K562 (cell line): ENCODE data around the gene NPEPL1. TPM values are rescaled to one million over a fixed set of nuclear protein-coding genes. Genes with fewer than 3 reads are reported as not detected.
A peak's percentile ranks its signal among the peaks of the same experiment; 100 is the strongest.

Experiments used
- ATAC-seq: fragments of 200-7000 bp; cut with Tn5 transposase; 3 replicates; pipeline ENCODE4 v1.9.1; 2020; ENCODE audit warnings: moderate library complexity
- BruUV-seq: library from RNA; stranded (reverse); fragments of 400-500 nt; replicated peaks from 2 replicates; lab custom pipeline; 2021; lab: Mats Ljungman, UMichigan
- CTCF ChIA-PET: fragments of 300-600 bp; formaldehyde crosslinking; extraction: SDS; loops from one replicate; lab custom pipeline; 2021; ENCODE audit warnings: low intra/inter-chr PET ratio; lab: Yijun Ruan, JAX
- POLR2A ChIA-PET: fragments of 300-600, 350-650 bp; sonication (Branson Sonifier 250); formaldehyde crosslinking; extraction: SDS; loops from one replicate; lab custom pipeline; 2021; ENCODE audit warnings: antibody characterized with exemption, inconsistent platforms; lab: Yijun Ruan, JAX
- DNase-seq, 4 experiments: peaks; one replicate each; pipeline versions ENCODE4 v3.0.0 to v3.0.0-alpha.2; 2011 to 2018; ENCODE audit warnings: low spot score in 3 of 4, mixed read lengths in 3 of 4; ENCODE audit errors: extremely low read depth in 1 of 4
- FAIRE-seq: peaks from 2 replicates; lab custom pipeline; 2011; peaks lifted over from hg19 to GRCh38; lab: Jason Lieb, UNC
- H2AFZ ChIP-seq: 2 replicates; pipeline ENCODE4 v1.6.0; 2011; ENCODE audit warnings: low read depth, low read length, control low read depth, inconsistent platforms
- H3K27ac ChIP-seq: fragments of 200-600 bp; 3 replicates; pipeline ENCODE4 v1.8.0; 2011; ENCODE audit warnings: low read depth, mild to moderate bottlenecking, control low read depth, inconsistent platforms, low read length, moderate library complexity, mixed read lengths; ENCODE audit errors: extremely low read depth
- H3K27me3 ChIP-seq, 2 experiments: fragments of 300-600 bp in 1 of 2; 2 replicates in 1 of 2; 3 replicates in 1 of 2; pipeline versions ENCODE4 v1.6.0 to v1.8.0; 2011; ENCODE audit warnings: inconsistent platforms in 2 of 2, low read length in 2 of 2, mild to moderate bottlenecking in 1 of 2, mixed read lengths in 1 of 2, moderate library complexity in 1 of 2; ENCODE audit not compliant: control insufficient read depth in 2 of 2, insufficient read depth in 2 of 2
- H3K36me3 ChIP-seq: fragments of 300-600 bp; 3 replicates; pipeline ENCODE4 v1.8.0; 2011; ENCODE audit warnings: mild to moderate bottlenecking, low read length, inconsistent platforms; ENCODE audit not compliant: control insufficient read depth, insufficient read depth
- H3K4me1 ChIP-seq, 2 experiments: fragments of 200-600 bp in 1 of 2; replicated peaks in 1 of 2; 2 replicates in 1 of 2; 3 replicates in 1 of 2; pipeline versions ENCODE4 v1.5.1 to v1.8.0; 2011; ENCODE audit warnings: inconsistent platforms in 2 of 2, low read length in 2 of 2, mild to moderate bottlenecking in 1 of 2, mixed read lengths in 1 of 2, moderate library complexity in 1 of 2; ENCODE audit not compliant: control insufficient read depth in 2 of 2, insufficient read depth in 2 of 2
- H3K4me2 ChIP-seq: 2 replicates; pipeline ENCODE4 v1.6.1; 2011; ENCODE audit warnings: low read length, control low read depth, inconsistent platforms, mixed read lengths; ENCODE audit not compliant: insufficient read depth
- H3K4me3 ChIP-seq: fragments of 200-600 bp; sonication (generic), shearing (Covaris generic); 2 replicates; pipeline ENCODE4 v1.5.1; 2016; ENCODE audit warnings: control low read depth, inconsistent platforms
- H3K79me2 ChIP-seq: fragments of 200-600 bp; 3 replicates; pipeline ENCODE4 v1.8.0; 2011; ENCODE audit warnings: low read length, inconsistent platforms; ENCODE audit not compliant: control insufficient read depth, insufficient read depth
- H3K9ac ChIP-seq, 2 experiments: 2 replicates each; pipeline versions ENCODE4 v1.6.0 to v1.6.1; 2011; ENCODE audit warnings: low read depth in 2 of 2, low read length in 2 of 2, control low read depth in 1 of 2, inconsistent platforms in 1 of 2, mild to moderate bottlenecking in 1 of 2, mixed read lengths in 1 of 2; ENCODE audit not compliant: insufficient read depth in 1 of 2
- H3K9me1 ChIP-seq: one replicate; pipeline ENCODE4 v1.6.0; 2011; ENCODE audit warnings: inconsistent platforms, mild to moderate bottlenecking, low read length, moderate library complexity; ENCODE audit not compliant: control insufficient read depth, insufficient read depth
- H3K9me3 ChIP-seq: replicated peaks from 2 replicates; pipeline ENCODE4 v1.5.1; 2011; ENCODE audit warnings: low read depth, low read length, inconsistent platforms; ENCODE audit not compliant: control insufficient read depth, insufficient read depth
- H4K20me1 ChIP-seq: replicated peaks from 2 replicates; pipeline ENCODE4 v1.6.1; 2011; ENCODE audit warnings: low read length, inconsistent platforms, mixed read lengths; ENCODE audit not compliant: control insufficient read depth, insufficient read depth
- ETS1 ChIP-seq: conservative IDR thresholded peaks from 2 replicates; pipeline ENCODE4 v1.6.1; 2011; ENCODE audit warnings: low read depth, mild to moderate bottlenecking, low read length; ENCODE audit not compliant: control insufficient read depth
- ILF3 ChIP-seq: fragments of 450-650 bp; IDR thresholded peaks from 2 replicates; pipeline ENCODE4 v1.6.1; 2018; ENCODE audit warnings: antibody characterized with exemption, mild to moderate bottlenecking, moderate library complexity, borderline replicate concordance
- NR2C1 ChIP-seq, 2 experiments: fragments of 450-650 bp; IDR thresholded peaks; 2 replicates each; pipeline ENCODE4 v1.6.1; 2017; ENCODE audit warnings: mild to moderate bottlenecking in 2 of 2, antibody characterized with exemption in 1 of 2, inconsistent platforms in 1 of 2, missing compliant biosample characterization in 1 of 2, missing genetic modification characterization in 1 of 2
- POLR2A ChIP-seq: fragments of 450-650 bp; conservative IDR thresholded peaks from 2 replicates; pipeline ENCODE4 v1.6.1; 2016
- POLR2B ChIP-seq: fragments of 450-650 bp; IDR thresholded peaks from 2 replicates; pipeline ENCODE4 v1.6.1; 2018; ENCODE audit warnings: low read depth; ENCODE audit not compliant: partially characterized antibody
- SMAD1 ChIP-seq: fragments of 150-350 bp; IDR thresholded peaks from 2 replicates; pipeline ENCODE4 v1.6.1; 2014; ENCODE audit warnings: low read length, low read depth; ENCODE audit not compliant: partially characterized antibody
- VEZF1 ChIP-seq: fragments of 200-800 bp; sonication (Bioruptor generic); IDR thresholded peaks from 2 replicates; pipeline ENCODE4 v1.6.1; 2017; ENCODE audit warnings: missing genetic modification characterization, missing compliant biosample characterization
- ZNF318 ChIP-seq, 2 experiments: fragments of 450-650 bp; IDR thresholded peaks; 2 replicates each; pipeline ENCODE4 v1.6.1; 2016; ENCODE audit warnings: mild to moderate bottlenecking in 2 of 2, borderline replicate concordance in 1 of 2, low read depth in 1 of 2, moderate library complexity in 1 of 2
- WGBS: fragments of 100-300 bp; shearing (Covaris generic); methylation state at CpG from one replicate; pipeline ENCODE4 v1.1.6; 2016; ENCODE audit warnings: low coverage, mixed read lengths; ENCODE audit not compliant: insufficient coverage; ENCODE audit errors: missing lambda C conversion rate; 5-methylcytosine and 5-hydroxymethylcytosine counted together
- in situ Hi-C: fragments of 300-500 bp; cut with MboI; formaldehyde crosslinking; loops from 4 replicates; pipeline ENCODE4 v1.15.0; 2018; ENCODE audit warnings: inconsistent platforms, mixed read lengths
- intact Hi-C: fragments of 100-400 bp; cut with micrococcal nuclease; formaldehyde crosslinking; loops from 2 replicates; pipeline ENCODE4 v1.14.2; 2022
- polyA plus RNA-seq, 8 experiments: library from polyadenylated mRNA; depleted of rRNA in 4 of 8; stranded (reverse) in 5 of 8; unstranded in 3 of 8; fragments of >200 nt; fragmentation: Nextera tagmentation in 2 of 8; fragmentation: Illumina TruSeq in 1 of 8; extraction: Ambion mirVana in 2 of 8; extraction: Trizol in 1 of 8; gene quantifications; 2 replicates each; pipeline versions ENCODE4 v1.2.1 to v1.2.3, GENCODE V29; 2011 to 2014; ENCODE audit warnings: inconsistent platforms in 1 of 8, missing spikeins in 1 of 8
- total RNA-seq, 7 experiments: library from RNA; depleted of rRNA in 6 of 7; stranded (reverse); fragments of >200 nt in 6 of 7; fragmentation: Illumina TruSeq in 2 of 7; extraction: Trizol in 2 of 7; gene quantifications; 2 replicates each; pipeline versions ENCODE4 v1.2.1 to v1.2.3, GENCODE V29; 2011 to 2021; ENCODE audit warnings: low replicate concordance in 1 of 7

NPEPL1 gene
- total and polyA plus RNA-seq, 9 of the 15 experiments (the other 6 are each of a cell fraction or from before 2014, with no cell fraction given) = 0.04 to 5.6 (median 0.94) TPM

GRCh38 chr20:58651946-58652605 is 40.5 kb upstream of the NPEPL1 start:
- Histone ChIP-seq H2AFZ (peak overlapping the region; percentile 80), H3K4me3 (peak overlapping the region; percentile 81), H3K36me3 (peaks cover 15% of the 10 kb centered on the region; the same call in 2 of the 3 replicates), H3K9ac (peak overlapping the region; percentile 82 to 97), H3K9me3 (no peaks in the 10 kb centered on the region), H3K9me1 (no peaks in the 10 kb centered on the region), H3K4me2 (peak overlapping the region; percentile 86), H3K27me3 (no peaks in the 10 kb centered on the region), H3K27ac (peak overlapping the region; percentile 91), H3K4me1 (peaks cover 11 to 20% of the 10 kb centered on the region in 2 experiments; a peak in 4 of 5 replicates), H4K20me1 (no peaks in the 10 kb centered on the region), H3K79me2 (peaks cover 60% of the 10 kb centered on the region)
- CTCF ChIA-PET = interaction anchor here (0.6 kb wide), 1 partner anchor 359 kb away, joined by 3 read pairs; no protein-coding TSS in a partner anchor
- peak; percentile 72 to 89 (median 80) for DNase-seq
- peak; percentile 69 for ATAC-seq
- FAIRE-seq = peak; percentile 6
- intact Hi-C loops (loop anchor here (2.0 to 10.0 kb wide), 3 partner anchors 171 to 417 kb away; no protein-coding TSS in a partner anchor), in situ Hi-C loops (loop anchor here (10.0 kb wide), 1 partner anchor 193 kb away; no protein-coding TSS in a partner anchor)
- TSS peak; percentile 97 for BruUV-seq
- POLR2A ChIA-PET = interaction anchor here (0.9 to 1.8 kb wide), 8 partner anchors 8 to 200 kb away, joined by 3 to 16 read pairs (median 4); partner anchors contain the start of gene GNAS
- under 1% methylated on average over 29 of the region's 30 CpGs for WGBS
- peak in 1 of 2 experiments; percentile 11; a peak in 1 of 4 replicates for TF ChIP-seq ZNF318 (IDR thresholded peaks at IDR 0.05; ENCODE audit: borderline replicate concordance in 1 of 2, low read depth in 1 of 2)
- TF ChIP-seq POLR2B = peak; percentile 28
- TF ChIP-seq NR2C1 (IDR thresholded peaks at IDR 0.05) = no peak
- TF ChIP-seq NR2C1 (tag; IDR thresholded peaks at IDR 0.05) = no peak
- TF ChIP-seq VEZF1 (CRISPR knock-in tag) = peak; percentile 100
- peak; percentile 27 for TF ChIP-seq SMAD1
- peak; percentile 65; the same call in 1 of the 2 replicates for TF ChIP-seq POLR2A
- TF ChIP-seq ILF3 = no peak
- peak; percentile 52 for TF ChIP-seq ETS1
